HG03066 (cell line): ENCODE measurements around the gene ASTN1.
A peak's percentile ranks its signal among the peaks of the same experiment; 100 is the strongest.

Experiments used
- ATAC-seq: cut with Tn5 transposase; IDR thresholded peaks from one replicate; pipeline ENCODE4 v1.9.1; 2021; ENCODE audit warnings: low read depth; ENCODE audit not compliant: unreplicated experiment

ASTN1 gene

GRCh38 chr1:177164380-177165068 lies at the start of gene ASTN1:
TSS of gene ASTN1 (minus strand) at chr1:177164712. CDS start at chr1:177164676, 36 bp downstream.
- ATAC-seq, result no peak

DNA sequence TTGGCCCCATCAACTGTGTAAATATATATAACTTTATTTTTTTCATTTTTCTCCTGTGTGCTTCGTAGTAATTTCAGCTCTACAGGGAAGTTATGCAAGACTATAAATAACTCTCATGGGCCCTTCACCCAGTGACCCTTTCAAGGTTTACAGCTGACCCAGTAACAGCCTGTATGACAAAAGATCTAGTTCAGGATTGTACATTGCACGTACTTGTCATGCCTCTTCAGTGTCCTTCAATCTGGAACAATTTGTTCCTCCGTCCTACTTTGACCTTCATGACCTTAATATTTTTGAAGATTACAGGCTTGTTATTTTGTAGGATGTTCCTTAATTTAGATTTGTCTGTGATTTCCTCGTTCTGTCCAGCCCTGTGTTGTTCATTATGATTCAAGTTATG lies 46.7 kb upstream of the ASTN1 start:
- no peak for ATAC-seq

GRCh38 chr1:177210071-177210470 lies 45.6 kb upstream of the ASTN1 start:
- no peak for ATAC-seq

GRCh38 chr1:177209357-177209756 lies 44.8 kb upstream of the ASTN1 start:
- no peak for ATAC-seq

GRCh38 chr1:177208920-177209319 lies 44.4 kb upstream of the ASTN1 start:
- ATAC-seq, result no peak

GRCh38 chr1:177206831-177207355 lies 42.4 kb upstream of the ASTN1 start:
- no peak for ATAC-seq

- no peak for ATAC-seq
Observed at GRCh38 chr1:177200290-177200689, 35.8 kb upstream of the ASTN1 start.

DNA sequence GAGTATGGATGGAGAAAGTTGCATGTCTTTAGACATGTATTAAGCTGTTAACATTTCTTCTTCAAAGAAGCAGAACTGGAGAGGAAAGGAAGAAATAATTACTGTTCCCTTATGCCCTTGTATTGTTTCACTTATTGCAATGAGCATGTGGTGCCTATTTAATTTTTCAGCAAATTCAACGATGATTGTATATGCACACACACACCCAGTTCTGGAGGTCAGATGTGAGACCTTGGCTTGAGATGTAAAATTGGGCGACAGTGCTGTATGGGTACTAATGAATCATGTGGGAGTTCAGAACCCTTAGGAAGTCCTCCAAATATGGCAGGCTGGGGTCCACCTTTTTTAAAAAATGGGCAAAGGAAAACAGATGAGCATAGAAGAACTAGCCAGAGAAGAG lies 33.7 kb upstream of the ASTN1 start:
- ATAC-seq, result no peak

DNA sequence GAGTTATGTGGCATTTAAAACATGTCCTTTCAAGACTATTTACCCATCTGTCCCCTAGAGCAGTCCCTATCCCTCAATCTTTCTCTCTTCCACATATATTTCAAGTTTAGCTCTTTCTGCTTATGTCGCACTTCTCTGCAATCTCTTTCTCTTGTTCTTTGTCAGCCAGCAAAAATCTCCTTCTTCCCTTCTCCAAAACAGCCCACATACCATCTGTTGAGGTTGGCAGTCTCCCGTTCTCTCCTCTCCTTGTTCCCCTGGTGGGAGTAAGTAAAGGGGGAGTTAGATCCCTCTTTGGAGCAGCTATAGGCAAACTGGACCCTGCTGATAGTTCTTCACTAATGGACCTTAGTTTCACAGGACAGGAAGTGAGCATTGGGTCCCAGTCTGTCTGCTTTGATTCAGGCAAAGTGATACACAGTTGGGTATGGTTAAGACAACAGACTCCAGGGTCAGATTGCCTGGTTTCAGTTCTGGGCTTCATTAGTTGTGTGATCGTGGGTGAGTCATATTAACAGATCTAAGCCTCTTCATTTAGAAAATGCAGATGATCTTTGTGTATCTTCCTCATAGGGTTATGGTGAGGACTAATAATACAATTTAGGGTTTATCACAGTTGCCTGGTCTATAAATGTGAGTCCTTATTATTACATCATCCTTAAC lies 25.9 kb upstream of the ASTN1 start:
- no peak for ATAC-seq

DNA sequence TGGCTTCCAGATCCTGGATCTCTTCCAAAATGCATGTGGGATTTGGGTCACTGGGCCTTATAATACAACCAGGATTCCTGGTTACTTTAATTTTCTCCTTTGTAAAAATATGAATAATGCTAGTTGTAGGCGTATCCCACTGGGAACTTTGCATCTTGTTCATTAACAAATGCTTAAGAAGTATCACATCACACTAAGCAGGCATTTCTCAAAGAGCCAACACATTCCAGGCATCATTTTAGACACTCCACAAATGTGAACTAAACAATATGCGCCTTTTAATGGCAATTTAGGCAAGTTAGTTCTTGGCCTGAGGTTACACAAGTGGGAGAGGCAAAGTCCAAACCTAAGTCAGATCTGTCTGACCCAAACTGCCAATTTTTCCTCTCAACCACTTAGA lies 22.1 kb upstream of the ASTN1 start:
- ATAC-seq, result no peak

DNA sequence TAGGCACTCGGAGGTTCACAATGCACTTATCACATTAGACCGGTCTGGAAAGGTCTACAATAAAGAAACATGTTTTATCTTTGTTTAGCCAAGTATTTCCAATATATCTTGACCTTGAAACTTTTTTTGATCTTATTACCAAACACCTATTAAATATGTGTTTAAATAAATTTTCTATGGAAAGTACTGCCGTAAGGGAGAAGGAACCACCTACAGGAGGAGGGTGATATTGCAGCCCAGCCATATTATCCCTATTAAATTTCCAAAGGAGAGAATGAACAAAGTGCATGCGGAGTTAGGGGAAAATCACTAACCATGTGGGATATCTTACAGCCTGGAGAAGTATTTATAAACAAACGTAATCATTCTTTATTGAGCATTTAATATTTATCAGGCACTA lies 20.7 kb upstream of the ASTN1 start:
- no peak for ATAC-seq

DNA sequence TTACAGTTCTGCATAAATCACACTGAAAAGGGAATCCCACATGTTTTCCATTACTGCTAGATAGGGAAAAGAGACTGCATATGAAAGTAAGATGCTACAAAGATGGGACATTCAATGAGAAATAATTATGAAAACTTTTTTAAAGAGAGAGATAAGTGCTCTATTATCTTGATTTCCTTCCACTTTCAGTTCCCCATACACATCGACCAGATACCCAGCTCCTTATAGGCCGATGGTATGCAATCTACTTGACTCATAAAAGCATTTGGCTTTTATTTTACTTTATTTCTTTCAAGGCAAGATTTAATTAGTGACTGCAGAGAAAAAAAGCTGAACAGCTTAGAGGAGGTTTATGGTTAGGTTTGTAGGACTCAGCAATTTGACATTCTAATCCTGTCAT lies 19.3 kb upstream of the ASTN1 start:
- no peak for ATAC-seq

DNA sequence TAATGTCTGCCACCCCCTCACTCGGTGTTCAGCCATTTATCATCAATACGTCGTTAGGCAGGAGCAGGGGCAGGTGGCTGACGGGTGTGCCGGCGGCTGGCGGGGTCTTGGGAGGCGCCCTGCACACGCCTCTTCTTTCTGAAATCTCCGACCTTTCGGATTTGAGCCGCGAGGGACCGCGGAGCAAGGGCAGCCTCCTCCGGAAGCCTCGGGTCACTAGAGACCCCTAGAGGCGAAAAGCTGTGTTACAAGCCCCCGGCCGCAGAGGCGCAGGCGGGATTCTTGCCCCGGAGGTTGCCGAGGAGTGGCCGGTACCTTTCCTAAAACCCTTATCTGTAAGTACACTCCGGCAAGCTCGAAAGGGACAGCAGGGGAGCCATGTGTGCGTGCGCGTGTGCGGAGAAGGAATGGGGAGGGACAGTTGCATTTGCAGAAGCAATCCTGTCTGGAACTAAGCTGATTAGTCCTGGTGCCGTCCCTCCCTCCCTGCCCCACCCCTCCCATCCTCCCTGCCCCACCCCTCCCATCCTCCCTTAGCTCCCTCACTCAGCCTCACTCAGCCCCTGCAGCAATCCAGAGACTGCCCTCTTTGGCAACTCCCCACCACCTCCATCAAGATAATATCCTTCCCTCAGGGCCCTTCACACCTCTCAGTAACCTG lies 17.2 kb upstream of the ASTN1 start:
- ATAC-seq, result peak; percentile 97

- peak; percentile 10 for ATAC-seq
Observed at GRCh38 chr1:177181280-177181630, 16.7 kb upstream of the ASTN1 start.

- ATAC-seq, result no peak
Observed at GRCh38 chr1:177174921-177175634, 10.6 kb upstream of the ASTN1 start.

DNA sequence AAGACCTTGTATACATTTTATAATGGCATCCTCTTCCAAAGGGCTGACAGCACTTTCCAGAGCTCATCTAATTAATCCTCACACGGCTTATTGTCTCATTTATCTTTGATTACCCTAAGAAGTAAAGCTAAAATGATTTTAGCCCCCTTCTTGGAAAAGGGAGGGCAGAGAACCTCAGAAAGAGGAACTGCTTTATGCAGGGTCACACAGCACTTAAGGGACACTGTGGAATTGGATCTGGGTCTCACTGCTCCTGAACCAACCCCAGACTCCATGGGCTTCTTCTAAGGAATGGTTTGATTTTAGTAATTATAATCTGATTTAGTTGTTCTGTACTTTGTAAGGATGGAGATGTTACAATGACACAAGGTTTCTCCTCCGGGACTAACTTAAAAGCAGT lies 9.5 kb upstream of the ASTN1 start:
- no peak for ATAC-seq

- no peak for ATAC-seq
Observed at GRCh38 chr1:177172866-177173265, 8.4 kb upstream of the ASTN1 start.

- no peak for ATAC-seq
Observed at GRCh38 chr1:177172272-177172671, 7.8 kb upstream of the ASTN1 start.

- ATAC-seq, result no peak
Observed at GRCh38 chr1:177171536-177172123, 7.1 kb upstream of the ASTN1 start.

DNA sequence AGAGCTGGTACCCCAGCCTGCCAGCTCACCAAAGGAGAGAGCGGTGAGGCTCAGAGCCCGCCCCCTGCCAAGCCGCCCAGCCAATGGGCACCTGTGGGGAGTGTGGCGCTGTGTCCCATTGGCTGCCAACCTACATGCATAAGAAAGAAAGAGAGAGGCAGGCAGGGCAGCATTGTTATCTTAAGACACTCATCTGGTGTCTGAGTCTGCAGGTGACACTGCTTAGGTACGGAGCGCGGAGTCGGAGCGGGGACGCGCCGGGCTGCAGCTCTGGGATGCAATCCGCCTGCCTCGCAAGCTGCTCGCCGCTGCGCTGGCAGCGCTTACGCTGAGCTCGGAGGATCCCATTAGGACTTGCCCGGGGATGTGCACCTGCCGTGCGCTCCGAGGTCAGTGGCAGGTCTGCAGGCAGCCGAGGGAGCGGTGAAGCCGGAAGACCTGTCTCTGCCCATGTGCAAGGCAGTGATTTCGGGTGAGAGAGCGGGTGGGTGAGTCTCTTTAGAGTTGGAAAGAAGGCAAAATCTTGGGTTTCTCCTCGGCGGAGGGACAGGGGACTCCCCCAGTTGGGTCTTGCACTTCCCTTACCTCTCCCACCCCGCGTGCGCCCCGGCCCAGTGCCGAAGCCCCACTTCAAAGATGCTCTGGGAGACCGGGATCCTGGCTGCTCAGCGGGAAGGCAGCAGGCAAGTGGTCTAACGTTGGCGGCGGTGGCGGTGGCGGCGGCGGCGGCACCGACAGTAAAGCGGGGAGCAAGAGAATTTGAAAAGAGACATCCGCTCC lies 6.4 kb upstream of the ASTN1 start, which contains the start of gene BRINP2:
TSS of gene BRINP2 (plus strand) at position 203 of the 780 bp plus-strand sequence. CDS start 58,919 bp downstream, outside the sequence.
- ATAC-seq, result no peak
